Mucosa of descending colon (tissue), 3 donors: ENCODE measurements around the gene EEPD1. TPM values are rescaled to one million over a fixed set of nuclear protein-coding genes. Genes with fewer than 3 reads are reported as not detected.

Experiments used
- ATAC-seq: fragments of 200-7000 bp; cut with Tn5 transposase; one replicate; pipeline ENCODE4 v1.9.1; 2020; ENCODE audit warnings: mild to moderate bottlenecking, moderate library complexity
- DNase-seq, 3 donors: peaks; one replicate each; pipeline ENCODE4 v3.0.0-alpha.2; 2020
- H3K36me3 ChIP-seq: fragments of 200-600 bp; one replicate; pipeline ENCODE4 v1.8.0; 2021; ENCODE audit warnings: low read depth, mild to moderate bottlenecking
- H3K4me1 ChIP-seq: fragments of 200-600 bp; one replicate; pipeline ENCODE4 v1.8.0; 2021; ENCODE audit warnings: low read depth, mild to moderate bottlenecking
- H3K4me3 ChIP-seq: fragments of 200-600 bp; one replicate; pipeline ENCODE4 v1.8.0; 2021; ENCODE audit warnings: mild to moderate bottlenecking
- H3K9me3 ChIP-seq: fragments of 200-600 bp; one replicate; pipeline ENCODE4 v1.8.0; 2021; ENCODE audit warnings: mild to moderate bottlenecking
- intact Hi-C, 2 donors: fragments of 100-400 bp; cut with DNase I in 1 of 2; cut with micrococcal nuclease in 1 of 2; formaldehyde crosslinking; loops; one replicate each; pipeline versions ENCODE4 v1.11.0 to v1.11.1; 2022; cut with DNase I, micrococcal nuclease
- total RNA-seq, 3 donors: library from RNA; stranded (reverse); fragmentation: NEBNext Ultra II Directional in 2 of 3; extraction: Animal tissue kit (Norgen Biotek cat#: 25700) in 2 of 3; gene quantifications; one replicate each; pipeline versions ENCODE4 v1.2.1 to v1.2.4, GENCODE V29; 2021 to 2023
- TF ChIP-seq, protein P1 (sequence below): fragments of 200-600 bp; IDR thresholded peaks from one replicate; pipeline ENCODE4 v1.8.0; 2022; ENCODE audit warnings: antibody characterized with exemption, mild to moderate bottlenecking
- donor health status: DM: no; HTN: no; CAD: no; lungs with moderate emphysema.
- donor health status: DM: no; HTN: no; CAD: no.
- donor health status: DM: no; HTN: yes; CAD: no.

EEPD1 gene
- total RNA-seq, 3 donors from 2014 or later = 9.9 to 16.8 (median 16.3) TPM

DNA sequence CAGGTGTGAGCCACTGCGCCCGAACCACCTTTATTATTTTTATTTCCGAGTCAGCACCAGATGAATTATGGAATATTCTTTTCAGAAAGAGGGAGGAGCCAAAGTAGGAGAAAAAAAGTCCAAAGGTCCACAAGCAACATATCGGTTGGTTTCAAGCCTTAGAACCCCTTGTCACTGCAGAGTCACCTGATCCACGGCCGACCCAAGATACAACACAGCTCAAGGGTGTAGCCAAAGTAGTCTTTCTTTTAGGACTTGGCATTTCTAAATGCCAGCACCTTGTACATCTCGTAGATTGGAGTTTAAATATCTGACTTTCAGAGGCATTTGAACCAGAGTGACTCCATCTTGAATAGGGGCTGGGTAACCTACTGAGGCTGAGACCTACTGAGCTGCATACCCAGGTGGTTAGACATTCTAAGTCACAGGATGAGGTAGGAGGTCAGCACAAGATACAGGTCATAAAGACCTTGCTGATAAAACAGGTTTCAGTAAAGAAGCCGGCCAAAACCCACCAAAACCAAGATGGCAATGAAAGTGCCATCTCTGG lies 122.8 kb downstream of the EEPD1 start:
- TF ChIP-seq, protein P1, sequence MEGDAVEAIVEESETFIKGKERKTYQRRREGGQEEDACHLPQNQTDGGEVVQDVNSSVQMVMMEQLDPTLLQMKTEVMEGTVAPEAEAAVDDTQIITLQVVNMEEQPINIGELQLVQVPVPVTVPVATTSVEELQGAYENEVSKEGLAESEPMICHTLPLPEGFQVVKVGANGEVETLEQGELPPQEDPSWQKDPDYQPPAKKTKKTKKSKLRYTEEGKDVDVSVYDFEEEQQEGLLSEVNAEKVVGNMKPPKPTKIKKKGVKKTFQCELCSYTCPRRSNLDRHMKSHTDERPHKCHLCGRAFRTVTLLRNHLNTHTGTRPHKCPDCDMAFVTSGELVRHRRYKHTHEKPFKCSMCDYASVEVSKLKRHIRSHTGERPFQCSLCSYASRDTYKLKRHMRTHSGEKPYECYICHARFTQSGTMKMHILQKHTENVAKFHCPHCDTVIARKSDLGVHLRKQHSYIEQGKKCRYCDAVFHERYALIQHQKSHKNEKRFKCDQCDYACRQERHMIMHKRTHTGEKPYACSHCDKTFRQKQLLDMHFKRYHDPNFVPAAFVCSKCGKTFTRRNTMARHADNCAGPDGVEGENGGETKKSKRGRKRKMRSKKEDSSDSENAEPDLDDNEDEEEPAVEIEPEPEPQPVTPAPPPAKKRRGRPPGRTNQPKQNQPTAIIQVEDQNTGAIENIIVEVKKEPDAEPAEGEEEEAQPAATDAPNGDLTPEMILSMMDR = no peak
- Histone ChIP-seq H3K36me3 (no peaks in the 10 kb centered on the region), H3K9me3 (no peaks in the 10 kb centered on the region), H3K4me1 (peaks cover 6% of the 10 kb centered on the region), H3K4me3 (no peak overlapping the region)
- intact Hi-C loops = no loop called here
- no peak for ATAC-seq
- DNase-seq = no peak

DNA sequence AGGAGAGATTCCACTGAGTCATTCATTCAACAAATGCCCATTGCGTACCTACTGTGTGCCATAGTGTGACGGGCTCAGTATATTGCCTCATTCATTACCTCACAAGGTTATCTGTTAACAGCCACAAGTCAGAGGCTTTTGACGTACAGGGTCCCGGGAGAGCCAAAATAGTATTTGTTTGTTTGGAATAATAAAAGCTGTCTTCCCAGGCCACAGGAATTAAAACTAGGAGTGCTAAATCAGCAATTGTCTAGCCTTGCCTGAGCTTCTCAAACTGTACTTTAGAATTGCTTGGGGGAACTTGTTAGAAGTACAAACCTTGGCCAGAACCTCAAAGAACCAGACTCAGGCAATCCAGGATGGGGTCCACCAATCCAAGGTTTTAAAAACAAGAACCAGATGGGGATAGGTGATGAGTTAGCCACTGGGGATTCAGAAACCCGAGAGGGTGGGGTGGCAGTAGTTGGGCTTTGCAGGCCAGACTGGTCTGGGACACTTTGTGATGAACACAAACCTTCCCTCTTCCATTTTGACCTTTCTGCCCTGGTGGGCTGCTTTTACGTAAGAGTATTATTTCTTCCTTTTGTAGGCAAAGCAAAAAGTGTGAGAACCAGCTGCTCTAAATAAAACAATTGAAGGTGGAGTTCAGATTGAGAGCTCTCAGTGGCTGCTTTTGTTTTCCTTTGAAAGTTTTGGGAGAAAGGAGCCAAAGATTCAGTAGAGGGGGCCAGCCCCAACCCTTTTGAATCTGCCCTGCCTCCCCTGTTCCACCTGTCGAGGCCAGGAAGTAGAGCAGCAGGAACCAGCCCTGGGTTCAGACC lies 123.6 kb downstream of the EEPD1 start:
- peaks cover 14% of the 10 kb centered on the region for H3K4me1 ChIP-seq
- H3K4me3 ChIP-seq = no peak overlapping the region
- H3K36me3 ChIP-seq = no peaks in the 10 kb centered on the region
- DNase-seq (no peak), ATAC-seq (no peak)
- intact Hi-C loops = no loop called here
- H3K9me3 ChIP-seq = no peaks in the 10 kb centered on the region
- TF ChIP-seq, protein P1 = no peak

DNA sequence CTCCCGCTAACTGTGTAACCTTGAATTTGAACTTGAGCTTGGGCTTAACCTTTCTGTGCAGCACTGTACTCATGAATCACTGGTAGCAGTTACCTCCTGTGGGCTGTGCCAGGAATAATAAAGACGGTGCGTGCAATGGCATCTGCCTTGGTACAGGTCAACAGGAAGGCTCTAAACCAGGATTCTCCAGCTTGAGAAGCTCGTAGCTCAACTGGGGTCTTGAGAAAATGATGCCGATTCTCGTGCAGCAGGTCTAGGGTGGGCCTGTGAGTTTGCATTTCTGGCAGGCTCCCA lies 124.1 kb downstream of the EEPD1 start:
- no peak for DNase-seq
- H3K4me3 ChIP-seq = no peak overlapping the region
- H3K9me3 ChIP-seq = no peaks in the 10 kb centered on the region
- TF ChIP-seq, protein P1 = no peak
- no peaks in the 10 kb centered on the region for H3K36me3 ChIP-seq
- intact Hi-C loops = no loop called here
- ATAC-seq = peak; percentile 25
- H3K4me1 ChIP-seq = peaks cover 17% of the 10 kb centered on the region

DNA sequence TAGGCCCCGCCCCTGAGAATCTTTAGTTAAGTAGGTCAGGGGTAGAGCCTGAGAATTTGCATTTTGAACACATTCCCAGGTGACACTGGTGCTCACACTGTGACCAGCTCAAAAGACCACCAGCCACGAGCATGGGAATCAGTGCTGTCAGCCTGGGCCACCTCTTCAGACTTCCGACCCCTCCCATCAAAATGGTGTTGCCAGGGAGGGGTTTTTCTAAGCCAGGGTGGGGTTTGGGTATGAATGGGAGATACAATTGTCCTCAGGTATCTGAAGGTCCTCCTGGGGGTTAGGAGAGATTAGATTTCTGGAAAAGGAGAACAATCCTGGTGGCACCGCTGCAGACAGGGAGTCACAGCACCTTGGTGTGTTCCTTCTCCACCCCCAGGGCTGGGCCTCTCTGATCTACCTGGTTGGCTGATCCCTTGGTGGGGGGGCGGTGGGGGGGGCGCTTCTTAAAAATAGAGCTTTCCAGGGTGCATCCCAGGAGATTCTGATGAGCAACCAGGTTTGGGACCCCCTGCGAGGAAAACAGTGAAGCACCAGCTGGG lies 125.1 kb downstream of the EEPD1 start:
- Histone ChIP-seq H3K9me3 (no peaks in the 10 kb centered on the region), H3K4me3 (no peak overlapping the region), H3K4me1 (peaks cover 17% of the 10 kb centered on the region), H3K36me3 (no peaks in the 10 kb centered on the region)
- TF ChIP-seq, protein P1 = no peak
- intact Hi-C loops = no loop called here
- ATAC-seq = no peak
- no peak for DNase-seq

DNA sequence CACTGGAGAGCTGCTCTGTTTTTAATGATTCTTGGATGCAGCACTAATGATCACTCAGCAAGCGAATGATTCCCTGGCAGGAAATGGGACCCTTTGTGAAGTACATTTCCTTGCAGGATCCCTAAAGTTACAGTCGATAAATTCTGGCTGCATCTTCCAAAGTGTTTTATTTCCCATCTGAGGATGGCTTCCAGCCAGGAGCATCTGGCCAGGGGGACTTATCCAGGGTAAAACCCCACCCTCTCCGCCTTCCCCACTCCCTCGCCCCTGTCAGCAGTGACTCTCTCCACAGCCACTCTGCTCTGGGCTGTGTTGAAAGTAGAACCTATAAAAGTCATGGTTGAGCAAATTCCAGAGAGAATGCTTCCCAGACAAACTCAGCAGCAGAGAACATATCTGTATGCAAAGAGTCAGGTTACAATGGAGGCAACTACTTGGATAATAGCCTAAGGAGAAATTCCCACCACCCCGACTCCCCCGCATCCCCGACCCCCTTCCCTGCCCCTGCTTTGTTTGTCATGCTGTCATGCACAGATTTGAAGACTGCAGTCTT lies 125.6 kb downstream of the EEPD1 start:
- H3K4me3 ChIP-seq = no peak overlapping the region
- no peak for ATAC-seq
- no peak for DNase-seq
- intact Hi-C loops = no loop called here
- H3K4me1 ChIP-seq = peaks cover 17% of the 10 kb centered on the region
- no peaks in the 10 kb centered on the region for H3K36me3 ChIP-seq
- TF ChIP-seq, protein P1 = no peak
- no peaks in the 10 kb centered on the region for H3K9me3 ChIP-seq
